ENCODE results near the gene ADARB1. TPM values are rescaled to one million over a fixed set of nuclear protein-coding genes. Genes with fewer than 3 reads are reported as not detected.

ADARB1 gene
- total RNA-seq, 1 donor from 2014 or later = 25.8 TPM

DNA sequence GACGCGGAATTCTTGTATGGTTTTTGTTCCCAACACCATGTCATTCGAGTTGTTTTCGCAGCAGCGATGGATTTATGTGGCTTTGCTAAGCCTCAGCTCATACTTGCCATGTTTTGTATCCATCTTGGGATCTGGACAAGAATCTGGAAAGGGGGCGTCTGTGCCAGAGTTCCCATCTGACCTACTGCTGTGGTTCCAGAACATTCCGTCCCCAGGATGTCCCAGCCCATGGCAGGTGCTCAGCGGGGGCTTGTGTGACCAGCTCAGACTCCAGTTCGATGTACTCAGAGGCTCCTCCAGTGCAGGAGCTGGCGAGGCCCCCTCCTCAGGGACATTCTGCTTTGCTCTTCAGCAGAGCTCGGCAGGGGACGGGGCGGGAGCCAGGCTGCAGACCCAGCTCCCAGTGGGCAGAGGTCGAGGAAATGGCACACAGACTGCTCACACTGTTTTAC is 24.0 kb upstream of the ADARB1 start:
- TF ChIP-seq EZH2 (IDR thresholded peaks at IDR 0.05; ENCODE audit: insufficient read depth, low read length) = no peak
- TF ChIP-seq, protein P1, sequence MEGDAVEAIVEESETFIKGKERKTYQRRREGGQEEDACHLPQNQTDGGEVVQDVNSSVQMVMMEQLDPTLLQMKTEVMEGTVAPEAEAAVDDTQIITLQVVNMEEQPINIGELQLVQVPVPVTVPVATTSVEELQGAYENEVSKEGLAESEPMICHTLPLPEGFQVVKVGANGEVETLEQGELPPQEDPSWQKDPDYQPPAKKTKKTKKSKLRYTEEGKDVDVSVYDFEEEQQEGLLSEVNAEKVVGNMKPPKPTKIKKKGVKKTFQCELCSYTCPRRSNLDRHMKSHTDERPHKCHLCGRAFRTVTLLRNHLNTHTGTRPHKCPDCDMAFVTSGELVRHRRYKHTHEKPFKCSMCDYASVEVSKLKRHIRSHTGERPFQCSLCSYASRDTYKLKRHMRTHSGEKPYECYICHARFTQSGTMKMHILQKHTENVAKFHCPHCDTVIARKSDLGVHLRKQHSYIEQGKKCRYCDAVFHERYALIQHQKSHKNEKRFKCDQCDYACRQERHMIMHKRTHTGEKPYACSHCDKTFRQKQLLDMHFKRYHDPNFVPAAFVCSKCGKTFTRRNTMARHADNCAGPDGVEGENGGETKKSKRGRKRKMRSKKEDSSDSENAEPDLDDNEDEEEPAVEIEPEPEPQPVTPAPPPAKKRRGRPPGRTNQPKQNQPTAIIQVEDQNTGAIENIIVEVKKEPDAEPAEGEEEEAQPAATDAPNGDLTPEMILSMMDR (IDR thresholded peaks at IDR 0.05; ENCODE audit: insufficient read depth, low read depth, low read length) = no peak
- Histone ChIP-seq H3K4me3 (ENCODE audit: insufficient read depth, low read depth, low read length) (no peak overlapping the region), H3K27me3 (ENCODE audit: insufficient read depth, low read length) (peaks cover 8% of the 10 kb centered on the region), H3K36me3 (ENCODE audit: insufficient read depth, low read length) (no peaks in the 10 kb centered on the region), H3K4me1 (ENCODE audit: insufficient read depth, low read length) (peaks cover 10% of the 10 kb centered on the region), H3K9me3 (ENCODE audit: insufficient read depth, low read depth, low read length) (no peaks in the 10 kb centered on the region), H3K4me2 (ENCODE audit: low read length) (peak overlapping the region; percentile 61), H3K27ac (ENCODE audit: low read depth, low read length) (peak overlapping the region; percentile 62), H3K79me2 (ENCODE audit: insufficient read depth, low read length) (no peaks in the 10 kb centered on the region), H4K20me1 (ENCODE audit: insufficient read depth, low read length) (no peaks in the 10 kb centered on the region), H3K9ac (ENCODE audit: low read length) (peak overlapping the region; percentile 63), H2AFZ (ENCODE audit: low read depth, low read length) (no peak overlapping the region)
- Mint-ChIP-seq H3K27me3 (ENCODE audit: low read depth, unreplicated experiment) (peaks cover 27% of the 10 kb centered on the region), H3K9me3 (ENCODE audit: unreplicated experiment) (peaks cover 21% of the 10 kb centered on the region), H3K36me3 (ENCODE audit: low read depth, unreplicated experiment) (peaks cover 5% of the 10 kb centered on the region), H3K4me1 (ENCODE audit: low read depth, unreplicated experiment) (no peaks in the 10 kb centered on the region), H3K27ac (ENCODE audit: unreplicated experiment) (no peak overlapping the region), H3K4me3 (ENCODE audit: unreplicated experiment) (no peak overlapping the region)
- no peak for DNase-seq (ENCODE audit: low read depth)
- no peak for FAIRE-seq

DNA sequence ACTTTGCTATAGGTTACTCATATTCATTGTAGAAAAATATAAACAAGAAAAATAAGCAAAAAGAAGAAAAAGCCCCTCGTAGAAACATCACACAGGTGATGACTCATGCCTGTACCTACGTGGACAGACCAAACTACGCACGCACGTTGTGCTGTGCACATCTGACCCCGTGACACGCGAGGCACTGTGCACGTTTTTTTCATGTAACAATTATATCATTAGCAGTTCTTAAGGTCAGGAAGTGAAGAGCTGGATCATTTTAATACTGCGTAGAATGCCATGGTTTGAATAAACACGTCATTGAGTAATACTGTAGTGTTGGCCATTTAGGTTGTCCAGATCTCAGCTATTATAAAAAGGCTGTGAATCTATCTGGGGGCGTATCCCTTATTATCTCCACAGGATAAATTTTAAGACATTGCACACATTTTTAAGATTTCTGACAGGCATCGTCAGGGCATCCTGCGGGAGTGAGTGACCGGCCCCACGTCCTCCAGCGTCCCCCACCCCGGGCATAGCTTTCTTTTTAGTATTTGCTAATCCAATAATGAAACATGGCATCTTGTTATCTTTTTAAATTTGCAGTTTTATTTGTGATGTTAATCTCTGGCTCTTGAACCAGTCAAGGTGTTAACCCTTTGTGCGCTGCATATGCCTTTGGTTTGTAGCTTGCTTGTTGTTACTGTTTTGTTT is 23.4 kb upstream of the ADARB1 start:
- Histone ChIP-seq H3K27me3 (ENCODE audit: insufficient read depth, low read length) (peaks cover 6% of the 10 kb centered on the region), H3K27ac (ENCODE audit: low read depth, low read length) (peak overlapping the region; percentile 62), H2AFZ (ENCODE audit: low read depth, low read length) (no peak overlapping the region), H3K9ac (ENCODE audit: low read length) (peak overlapping the region; percentile 63), H3K4me1 (ENCODE audit: insufficient read depth, low read length) (peaks cover 10% of the 10 kb centered on the region), H3K4me3 (ENCODE audit: insufficient read depth, low read depth, low read length) (no peak overlapping the region), H3K36me3 (ENCODE audit: insufficient read depth, low read length) (no peaks in the 10 kb centered on the region), H3K9me3 (ENCODE audit: insufficient read depth, low read depth, low read length) (no peaks in the 10 kb centered on the region), H3K79me2 (ENCODE audit: insufficient read depth, low read length) (no peaks in the 10 kb centered on the region), H3K4me2 (ENCODE audit: low read length) (peak overlapping the region; percentile 61), H4K20me1 (ENCODE audit: insufficient read depth, low read length) (no peaks in the 10 kb centered on the region)
- no peak overlapping the region for H3K27ac Mint-ChIP-seq (ENCODE audit: unreplicated experiment)
- FAIRE-seq (peak; percentile 9), DNase-seq (ENCODE audit: low read depth) (peak; percentile 73)
- H3K36me3 Mint-ChIP-seq (ENCODE audit: low read depth, unreplicated experiment) = peaks cover 5% of the 10 kb centered on the region
- TF ChIP-seq, protein P1 (IDR thresholded peaks at IDR 0.05; ENCODE audit: insufficient read depth, low read depth, low read length) = no peak
- no peak for TF ChIP-seq EZH2 (IDR thresholded peaks at IDR 0.05; ENCODE audit: insufficient read depth, low read length)
- peaks cover under 1% of the 10 kb centered on the region for H3K4me1 Mint-ChIP-seq (ENCODE audit: low read depth, unreplicated experiment)
- no peak overlapping the region for H3K4me3 Mint-ChIP-seq (ENCODE audit: unreplicated experiment)
- peaks cover 19% of the 10 kb centered on the region for H3K9me3 Mint-ChIP-seq (ENCODE audit: unreplicated experiment)
- peaks cover 30% of the 10 kb centered on the region for H3K27me3 Mint-ChIP-seq (ENCODE audit: low read depth, unreplicated experiment)

Data from astrocyte (in vitro differentiated cells and primary cell).